GM18951 (cell line): ENCODE results near the gene CAMK2D.

Experiments
- POLR2A ChIP-seq: IDR thresholded peaks from 4 replicates; pipeline ENCODE4 v1.6.1; 2011; ENCODE audit warnings: mild to moderate bottlenecking; ENCODE audit not compliant: insufficient read length, insufficient read depth; ENCODE audit errors: extremely low read depth
- in situ Hi-C: fragments of 300-500 bp; cut with MboI; formaldehyde crosslinking; loops from one replicate; pipeline ENCODE4 v1.12.0; 2022; ENCODE audit warnings: low sequenced_read_pairs, mixed read lengths, inconsistent platforms; ENCODE audit not compliant: unreplicated experiment

The CAMK2D gene

GRCh38 chr4:113628711-113629110 lies 132.8 kb downstream of the CAMK2D start:
- in situ Hi-C loops: no loop called here
- no peak for TF ChIP-seq POLR2A

- TF ChIP-seq POLR2A: no peak
- in situ Hi-C loops: no loop called here
These were observed 134.2 kb downstream of the CAMK2D start for GRCh38 chr4:113627321-113627720.

- no peak for TF ChIP-seq POLR2A
These were observed 135.6 kb downstream of the CAMK2D start for GRCh38 chr4:113625902-113626301.

GRCh38 chr4:113623274-113623894 lies 138.2 kb downstream of the CAMK2D start:
- TF ChIP-seq POLR2A: no peak
- in situ Hi-C loops: no loop called here

More at GRCh38 chr4:113625902-113626301, 135.6 kb downstream of the CAMK2D start:
- in situ Hi-C loops: no loop called here

- no peak for TF ChIP-seq POLR2A
- in situ Hi-C loops: no loop called here
These were observed 139.9 kb downstream of the CAMK2D start for GRCh38 chr4:113621633-113622032.

GRCh38 chr4:113620032-113620431 lies 141.5 kb downstream of the CAMK2D start:
- in situ Hi-C loops: no loop called here
- TF ChIP-seq POLR2A: no peak

GRCh38 chr4:113619526-113619925 lies 142.0 kb downstream of the CAMK2D start:
- in situ Hi-C loops: no loop called here
- no peak for TF ChIP-seq POLR2A

- in situ Hi-C loops: no loop called here
- TF ChIP-seq POLR2A: no peak
These were observed 143.3 kb downstream of the CAMK2D start for GRCh38 chr4:113618205-113618604.

- in situ Hi-C loops: no loop called here
- TF ChIP-seq POLR2A: no peak
These were observed 144.3 kb downstream of the CAMK2D start for GRCh38 chr4:113617195-113617594.

GRCh38 chr4:113616443-113616842 lies 145.1 kb downstream of the CAMK2D start:
- TF ChIP-seq POLR2A: no peak
- in situ Hi-C loops: no loop called here

- in situ Hi-C loops: no loop called here
- no peak for TF ChIP-seq POLR2A
These were observed 147.1 kb downstream of the CAMK2D start for GRCh38 chr4:113614414-113614813.

GRCh38 chr4:113613503-113613902 lies 148.0 kb downstream of the CAMK2D start:
- in situ Hi-C loops: no loop called here
- TF ChIP-seq POLR2A: no peak

- no peak for TF ChIP-seq POLR2A
- in situ Hi-C loops: no loop called here
These were observed 151.0 kb downstream of the CAMK2D start for GRCh38 chr4:113610537-113610936.

- in situ Hi-C loops: no loop called here
- TF ChIP-seq POLR2A: no peak
These were observed 153.5 kb downstream of the CAMK2D start for GRCh38 chr4:113607998-113608397.
